Measurements from ENCODE around the gene ZNF354C. TPM values are rescaled to one million over a fixed set of nuclear protein-coding genes. Genes with fewer than 3 reads are reported as not detected.
"Not testable (repeated sequence)": the region's sequence is repeated elsewhere in the genome, so short reads cannot be mapped to it uniquely, and the experiment has no call there.

ZNF354C gene
- total RNA-seq, 1 experiment from 2014 or later: not detected

DNA sequence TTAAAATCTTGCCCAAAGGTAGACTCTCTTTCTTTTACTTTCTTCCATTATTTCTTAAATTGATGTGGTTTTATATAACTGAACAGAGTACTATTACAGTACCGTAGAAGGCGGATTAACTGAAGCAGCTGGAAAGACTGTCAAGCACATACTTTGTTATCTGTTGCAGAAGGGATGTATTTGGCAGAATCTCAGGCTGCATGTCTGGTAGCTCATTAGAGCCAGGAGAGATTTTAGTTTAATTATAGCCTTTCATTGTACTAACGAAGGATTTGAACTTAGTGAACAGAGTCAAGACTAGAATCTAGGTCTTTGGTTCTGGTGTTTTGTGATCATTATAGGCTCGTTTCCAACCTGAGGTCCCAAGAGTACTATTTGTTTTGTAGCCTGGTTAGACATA is 20.6 kb downstream of the ZNF354C start:
- Mint-ChIP-seq H3K9me3 (ENCODE audit: unreplicated experiment) (peaks cover 71% of the 10 kb centered on the region), H3K4me3 (ENCODE audit: unreplicated experiment) (no peak overlapping the region), H3K36me3 (ENCODE audit: insufficient read depth, unreplicated experiment) (no peaks in the 10 kb centered on the region), H3K27me3 (ENCODE audit: insufficient read depth, unreplicated experiment) (no peaks in the 10 kb centered on the region), H3K4me1 (ENCODE audit: low read depth, unreplicated experiment) (no peaks in the 10 kb centered on the region), H3K27ac (ENCODE audit: unreplicated experiment) (no peak overlapping the region)
- TF ChIP-seq, protein P1, sequence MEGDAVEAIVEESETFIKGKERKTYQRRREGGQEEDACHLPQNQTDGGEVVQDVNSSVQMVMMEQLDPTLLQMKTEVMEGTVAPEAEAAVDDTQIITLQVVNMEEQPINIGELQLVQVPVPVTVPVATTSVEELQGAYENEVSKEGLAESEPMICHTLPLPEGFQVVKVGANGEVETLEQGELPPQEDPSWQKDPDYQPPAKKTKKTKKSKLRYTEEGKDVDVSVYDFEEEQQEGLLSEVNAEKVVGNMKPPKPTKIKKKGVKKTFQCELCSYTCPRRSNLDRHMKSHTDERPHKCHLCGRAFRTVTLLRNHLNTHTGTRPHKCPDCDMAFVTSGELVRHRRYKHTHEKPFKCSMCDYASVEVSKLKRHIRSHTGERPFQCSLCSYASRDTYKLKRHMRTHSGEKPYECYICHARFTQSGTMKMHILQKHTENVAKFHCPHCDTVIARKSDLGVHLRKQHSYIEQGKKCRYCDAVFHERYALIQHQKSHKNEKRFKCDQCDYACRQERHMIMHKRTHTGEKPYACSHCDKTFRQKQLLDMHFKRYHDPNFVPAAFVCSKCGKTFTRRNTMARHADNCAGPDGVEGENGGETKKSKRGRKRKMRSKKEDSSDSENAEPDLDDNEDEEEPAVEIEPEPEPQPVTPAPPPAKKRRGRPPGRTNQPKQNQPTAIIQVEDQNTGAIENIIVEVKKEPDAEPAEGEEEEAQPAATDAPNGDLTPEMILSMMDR (IDR thresholded peaks at IDR 0.05; ENCODE audit: insufficient read depth in 1 of 2, low read depth in 1 of 2, low read length in 1 of 2, severe bottlenecking in 1 of 2, unreplicated experiment in 1 of 2): no peak
- intact Hi-C loops (cut with micrococcal nuclease; ENCODE audit: unreplicated experiment): no loop called here
- Histone ChIP-seq H3K9me3 (peaks cover 45% of the 10 kb centered on the region), H3K36me3 (ENCODE audit: control insufficient read depth, insufficient read depth, low read length) (no peaks in the 10 kb centered on the region), H3K4me3 (ENCODE audit: low read depth, low read length) (no peak overlapping the region), H3K4me1 (no peaks in the 10 kb centered on the region), H3K27me3 (replicated peaks; ENCODE audit: control insufficient read depth, insufficient read depth, low read length) (no peaks in the 10 kb centered on the region)
- ChIA-PET CTCF (no interaction called here), POLR2A (no interaction called here)
- BruUV-seq (replicated peaks): no TSS peak
- DNase-seq: no peak

DNA sequence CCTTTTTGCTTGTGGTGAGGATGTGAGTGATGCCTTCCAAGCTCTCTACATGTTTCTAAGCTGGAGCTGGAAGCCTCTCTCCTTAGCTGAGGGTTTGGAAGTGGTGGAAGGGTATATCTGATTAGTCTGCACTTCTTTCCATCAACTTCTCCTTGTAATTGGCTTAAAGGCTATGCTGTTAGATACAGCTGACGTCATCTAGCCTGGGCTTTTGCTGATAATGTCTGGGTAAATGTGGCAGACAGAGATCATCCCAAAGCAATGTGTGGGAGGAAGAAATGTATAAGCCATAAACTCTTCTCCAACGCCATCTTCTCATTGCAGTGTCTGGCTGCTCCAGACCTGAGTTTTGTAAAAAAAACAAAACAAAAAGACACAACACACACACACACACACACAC is 29.3 kb downstream of the ZNF354C start:
- Mint-ChIP-seq H3K36me3 (ENCODE audit: insufficient read depth, unreplicated experiment) (no peaks in the 10 kb centered on the region), H3K4me3 (ENCODE audit: unreplicated experiment) (no peak overlapping the region), H3K27ac (ENCODE audit: unreplicated experiment) (no peak overlapping the region), H3K4me1 (ENCODE audit: low read depth, unreplicated experiment) (no peaks in the 10 kb centered on the region), H3K9me3 (ENCODE audit: unreplicated experiment) (peaks cover 45% of the 10 kb centered on the region), H3K27me3 (ENCODE audit: insufficient read depth, unreplicated experiment) (no peaks in the 10 kb centered on the region)
- intact Hi-C loops (cut with micrococcal nuclease; ENCODE audit: unreplicated experiment): no loop called here
- no peaks in the 10 kb centered on the region for H3K4me1 ChIP-seq
- BruUV-seq (replicated peaks): no TSS peak
- peaks cover 14% of the 10 kb centered on the region for H3K9me3 ChIP-seq
- no peak for DNase-seq
- H3K4me3 ChIP-seq (ENCODE audit: low read depth, low read length): no peak overlapping the region
- TF ChIP-seq, protein P1 (IDR thresholded peaks at IDR 0.05; ENCODE audit: insufficient read depth in 1 of 2, low read depth in 1 of 2, low read length in 1 of 2, severe bottlenecking in 1 of 2, unreplicated experiment in 1 of 2): no peak
- ChIA-PET CTCF (no interaction called here), POLR2A (no interaction called here)
- no peaks in the 10 kb centered on the region for H3K36me3 ChIP-seq (ENCODE audit: control insufficient read depth, insufficient read depth, low read length)
- no peaks in the 10 kb centered on the region for H3K27me3 ChIP-seq (replicated peaks; ENCODE audit: control insufficient read depth, insufficient read depth, low read length)

DNA sequence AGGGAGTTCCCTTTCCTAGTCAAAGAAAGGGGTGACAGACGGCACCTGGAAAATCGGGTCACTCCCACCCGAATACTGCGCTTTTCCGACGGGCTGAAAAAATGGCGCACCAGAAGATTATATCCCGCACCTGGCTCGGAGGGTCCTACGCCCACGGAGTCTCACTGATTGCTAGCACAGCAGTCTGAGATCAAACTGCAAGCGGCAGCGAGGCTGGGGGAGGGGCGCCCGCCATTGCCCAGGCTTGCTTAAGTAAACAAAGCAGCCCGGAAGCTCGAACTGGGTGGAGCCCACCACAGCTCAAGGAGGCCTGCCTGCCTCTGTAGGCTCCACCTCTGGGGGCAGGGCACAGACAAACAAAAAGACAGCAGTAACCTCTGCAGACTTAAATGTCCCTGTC is 41.1 kb downstream of the ZNF354C start:
- H3K27me3 ChIP-seq (replicated peaks; ENCODE audit: control insufficient read depth, insufficient read depth, low read length); H3K4me3 Mint-ChIP-seq (ENCODE audit: unreplicated experiment); H3K4me3 ChIP-seq (ENCODE audit: low read depth, low read length); intact Hi-C loops (cut with micrococcal nuclease; ENCODE audit: unreplicated experiment); H3K27ac Mint-ChIP-seq (ENCODE audit: unreplicated experiment); H3K4me1 Mint-ChIP-seq (ENCODE audit: low read depth, unreplicated experiment); DNase-seq; H3K4me1 ChIP-seq; POLR2A ChIA-PET; CTCF ChIA-PET; H3K27me3 Mint-ChIP-seq (ENCODE audit: insufficient read depth, unreplicated experiment); H3K9me3 ChIP-seq; H3K36me3 ChIP-seq (ENCODE audit: control insufficient read depth, insufficient read depth, low read length); BruUV-seq (replicated peaks); H3K36me3 Mint-ChIP-seq (ENCODE audit: insufficient read depth, unreplicated experiment): not testable (repeated sequence)
- peaks cover 11% of the 10 kb centered on the region for H3K9me3 Mint-ChIP-seq (ENCODE audit: unreplicated experiment)

DNA sequence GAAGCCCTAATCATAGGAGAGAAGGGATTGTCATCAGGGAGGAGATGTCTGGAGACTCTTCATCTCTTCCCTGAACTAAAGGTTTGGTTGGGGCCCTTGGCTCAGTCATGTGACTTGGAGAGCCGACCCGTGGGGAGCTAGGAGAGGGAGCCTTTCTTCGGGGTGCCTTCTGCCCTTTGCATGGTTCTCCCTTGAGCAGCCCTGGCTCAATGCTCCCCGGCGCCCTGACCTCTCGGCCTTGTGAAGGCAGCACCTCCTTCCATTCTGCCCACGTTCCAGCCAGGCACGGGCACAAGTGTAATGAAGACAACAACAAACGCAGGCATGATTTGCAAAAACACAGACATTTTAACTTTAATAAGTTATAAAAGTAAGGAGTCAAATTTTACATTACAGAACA is 50.4 kb downstream of the ZNF354C start:
- intact Hi-C loops (cut with micrococcal nuclease; ENCODE audit: unreplicated experiment): no loop called here

More for the DNA sequence above, 50.4 kb downstream of the ZNF354C start:
- no peak for DNase-seq
- no peaks in the 10 kb centered on the region for H3K27me3 ChIP-seq (replicated peaks; ENCODE audit: control insufficient read depth, insufficient read depth, low read length)
- H3K4me3 Mint-ChIP-seq (ENCODE audit: unreplicated experiment): no peak overlapping the region
- H3K27ac Mint-ChIP-seq (ENCODE audit: unreplicated experiment): no peak overlapping the region
- H3K36me3 ChIP-seq (ENCODE audit: control insufficient read depth, insufficient read depth, low read length): no peaks in the 10 kb centered on the region
- H3K4me3 ChIP-seq (ENCODE audit: low read depth, low read length): no peak overlapping the region
- H3K4me1 Mint-ChIP-seq (ENCODE audit: low read depth, unreplicated experiment): no peaks in the 10 kb centered on the region
- no peaks in the 10 kb centered on the region for H3K4me1 ChIP-seq
- H3K9me3 ChIP-seq: no peaks in the 10 kb centered on the region
- no TSS peak for BruUV-seq (replicated peaks)
- no peaks in the 10 kb centered on the region for H3K36me3 Mint-ChIP-seq (ENCODE audit: insufficient read depth, unreplicated experiment)
- no peaks in the 10 kb centered on the region for H3K27me3 Mint-ChIP-seq (ENCODE audit: insufficient read depth, unreplicated experiment)
- ChIA-PET POLR2A (no interaction called here), CTCF (no interaction called here)
- H3K9me3 Mint-ChIP-seq (ENCODE audit: unreplicated experiment): peaks cover 47% of the 10 kb centered on the region
- TF ChIP-seq, protein P1 (IDR thresholded peaks at IDR 0.05; ENCODE audit: insufficient read depth in 1 of 2, low read depth in 1 of 2, low read length in 1 of 2, severe bottlenecking in 1 of 2, unreplicated experiment in 1 of 2): no peak
